K562 (cell line): ENCODE data around the gene CAPN8. TPM values are rescaled to one million over a fixed set of nuclear protein-coding genes. Genes with fewer than 3 reads are reported as not detected.
A peak's percentile ranks its signal among the peaks of the same experiment; 100 is the strongest.

Experiments used
- C11orf30 ChIP-seq: fragments of 450-650 bp; IDR thresholded peaks from 2 replicates; pipeline ENCODE4 v1.6.1; 2016; ENCODE audit warnings: low read depth, mild to moderate bottlenecking
- CBX5 ChIP-seq: IDR thresholded peaks from 2 replicates; pipeline ENCODE4 v1.6.1; 2014; ENCODE audit warnings: low read depth, borderline replicate concordance
- CHD1 ChIP-seq: fragments of 200-600 bp; sonication (generic); IDR thresholded peaks from one replicate; pipeline ENCODE4 v1.6.1; 2012; ENCODE audit warnings: mild to moderate bottlenecking, moderate library complexity, low read length, inconsistent platforms
- CREB1 ChIP-seq, 2 experiments: sonication (generic) in 1 of 2; formaldehyde crosslinking in 1 of 2; IDR thresholded peaks; 2 replicates each; pipeline versions ENCODE4 v1.6.1 to v1.8.0; 2012 to 2022; ENCODE audit warnings: inconsistent platforms in 1 of 2, mild to moderate bottlenecking in 1 of 2, missing genetic modification reagents in 1 of 2, moderate library complexity in 1 of 2
- EP300 ChIP-seq: IDR thresholded peaks from 2 replicates; pipeline ENCODE4 v1.6.1; 2012; ENCODE audit warnings: low read length, improper control_type of control experiment
- ERF ChIP-seq: fragments of 450-650 bp; formaldehyde crosslinking; IDR thresholded peaks from 2 replicates; pipeline ENCODE4 v1.4.0; 2020; ENCODE audit warnings: mild to moderate bottlenecking, mixed read lengths
- FOSL1 ChIP-seq: fragments of 200-800 bp; sonication (Bioruptor generic); conservative IDR thresholded peaks from 2 replicates; pipeline ENCODE4 v1.6.1; 2016; ENCODE audit warnings: missing genetic modification characterization, missing compliant biosample characterization
- MCM5 ChIP-seq: fragments of 450-650 bp; IDR thresholded peaks from 2 replicates; pipeline ENCODE4 v1.6.1; 2016; ENCODE audit warnings: low read depth
- NCOA2 ChIP-seq, 2 experiments: fragments of 450-650 bp; IDR thresholded peaks; 2 replicates each; pipeline ENCODE4 v1.6.1; 2018; ENCODE audit warnings: mild to moderate bottlenecking in 2 of 2, moderate library complexity in 1 of 2; ENCODE audit not compliant: partially characterized antibody in 2 of 2
- NFRKB ChIP-seq: fragments of 450-650 bp; IDR thresholded peaks from 2 replicates; pipeline ENCODE4 v1.6.1; 2016; ENCODE audit warnings: low read depth
- PML ChIP-seq: IDR thresholded peaks from 2 replicates; pipeline ENCODE4 v1.6.1; 2012; ENCODE audit warnings: low read length, inconsistent platforms
- SP2 ChIP-seq: IDR thresholded peaks from 2 replicates; pipeline ENCODE4 v1.6.1; 2011; ENCODE audit warnings: mild to moderate bottlenecking, low read depth, low read length, moderate library complexity; ENCODE audit not compliant: poor library complexity, severe bottlenecking; ENCODE audit errors: extremely low read depth
- TEAD4 ChIP-seq, 2 experiments: sonication (generic) in 1 of 2; formaldehyde crosslinking in 1 of 2; IDR thresholded peaks; 2 replicates each; pipeline versions ENCODE4 v1.6.1 to v1.8.0; 2012 to 2022; ENCODE audit warnings: borderline replicate concordance in 1 of 2, inconsistent platforms in 1 of 2, low read length in 1 of 2, mild to moderate bottlenecking in 1 of 2, missing genetic modification reagents in 1 of 2
- YBX1 ChIP-seq: fragments of 450-650 bp; IDR thresholded peaks from 2 replicates; pipeline ENCODE4 v1.7.1; 2016; ENCODE audit warnings: mild to moderate bottlenecking
- ZC3H11A ChIP-seq: IDR thresholded peaks from 2 replicates; pipeline ENCODE4 v1.6.1; 2012; ENCODE audit warnings: low read depth, low read length, improper control_type of control experiment
- ZNF140 ChIP-seq: fragments of 250-450 bp; sonication (Bioruptor Pico); IDR thresholded peaks from 2 replicates; pipeline ENCODE4 v1.8.0; 2021; ENCODE audit warnings: moderate library complexity, mild to moderate bottlenecking, inconsistent platforms
- ZNF232 ChIP-seq: sonication (generic); formaldehyde crosslinking; IDR thresholded peaks from 2 replicates; pipeline ENCODE4 v1.8.0; 2022; ENCODE audit warnings: mild to moderate bottlenecking, missing genetic modification reagents
- polyA plus RNA-seq, 8 experiments: library from polyadenylated mRNA; depleted of rRNA in 4 of 8; stranded (reverse) in 5 of 8; unstranded in 3 of 8; fragments of >200 nt; fragmentation: Nextera tagmentation in 2 of 8; fragmentation: Illumina TruSeq in 1 of 8; extraction: Ambion mirVana in 2 of 8; extraction: Trizol in 1 of 8; gene quantifications; 2 replicates each; pipeline versions ENCODE4 v1.2.1 to v1.2.3, GENCODE V29; 2011 to 2014; ENCODE audit warnings: inconsistent platforms in 1 of 8, missing spikeins in 1 of 8
- total RNA-seq, 7 experiments: library from RNA; depleted of rRNA in 6 of 7; stranded (reverse); fragments of >200 nt in 6 of 7; fragmentation: Illumina TruSeq in 2 of 7; extraction: Trizol in 2 of 7; gene quantifications; 2 replicates each; pipeline versions ENCODE4 v1.2.1 to v1.2.3, GENCODE V29; 2011 to 2021; ENCODE audit warnings: low replicate concordance in 1 of 7
- TF ChIP-seq, protein P1 (sequence below), 3 experiments: fragments of 200-800 bp in 1 of 3; fragments of 250-450 bp in 1 of 3; fragments of 450-650 bp in 1 of 3; sonication (Bioruptor Pico) in 1 of 3; sonication (Bioruptor generic) in 1 of 3; formaldehyde crosslinking in 1 of 3; IDR thresholded peaks; 2 replicates each; pipeline versions ENCODE4 v1.6.1 to v1.8.0; 2016 to 2022; ENCODE audit warnings: mild to moderate bottlenecking in 2 of 3, missing genetic modification characterization in 2 of 3, missing compliant biosample characterization in 1 of 3, moderate library complexity in 1 of 3
- TF ChIP-seq, protein P2 (sequence below): fragments of 450-650 bp; IDR thresholded peaks from 2 replicates; pipeline ENCODE4 v1.6.1; 2016; ENCODE audit warnings: missing biosample characterization, missing genetic modification characterization
- TF ChIP-seq, protein P3 (sequence below): fragments of 450-650 bp; IDR thresholded peaks from 2 replicates; pipeline ENCODE4 v1.6.1; 2016
- TF ChIP-seq, protein P4 (sequence below), 2 experiments: IDR thresholded peaks; 2 replicates each; pipeline ENCODE4 v1.6.1; 2011; ENCODE audit warnings: borderline replicate concordance in 1 of 2, control low read depth in 1 of 2, low read depth in 1 of 2, low read length in 1 of 2, mild to moderate bottlenecking in 1 of 2, mixed read lengths in 1 of 2, moderate library complexity in 1 of 2; ENCODE audit not compliant: insufficient read depth in 1 of 2, insufficient read length in 1 of 2, poor library complexity in 1 of 2, severe bottlenecking in 1 of 2; ENCODE audit errors: extremely low read depth in 1 of 2

CAPN8 gene
- total and polyA plus RNA-seq, 9 of the 15 experiments (the other 6 are each of a cell fraction or from before 2014, with no cell fraction given) = 0.06 TPM; not detected in 8

DNA sequence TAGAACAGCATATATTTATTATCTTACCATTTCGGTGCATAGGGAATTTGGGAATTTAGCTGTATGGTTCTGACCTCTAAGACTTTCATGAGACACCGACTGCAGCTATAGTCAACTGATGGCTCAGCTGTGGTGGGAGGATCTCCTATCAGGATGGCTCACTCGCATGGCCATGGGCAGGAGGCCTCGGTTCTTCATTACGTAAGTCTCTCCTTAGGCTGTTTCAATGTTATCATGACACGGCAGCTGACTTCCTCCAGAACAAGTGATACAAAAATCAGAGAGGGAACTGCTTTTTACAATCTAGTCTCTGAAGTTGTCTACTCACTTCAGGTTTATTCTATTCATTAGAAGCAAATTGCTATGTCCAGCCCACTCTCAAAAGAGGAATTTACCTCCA, 13.3 kb upstream of the CAPN8 start (continued):
- no peak for TF ChIP-seq C11orf30
- peak; percentile 68 for TF ChIP-seq CREB1 (IDR thresholded peaks at IDR 0.05)
- peak; percentile 37; the same call in 1 of the 2 replicates for TF ChIP-seq CREB1 (CRISPR knock-in tag; IDR thresholded peaks at IDR 0.05)
- TF ChIP-seq TEAD4 (IDR thresholded peaks at IDR 0.05; ENCODE audit: low read length) = peak; percentile 95
- no peak for TF ChIP-seq TEAD4 (CRISPR knock-in tag; IDR thresholded peaks at IDR 0.05; ENCODE audit: borderline replicate concordance)
- TF ChIP-seq, protein P1, sequence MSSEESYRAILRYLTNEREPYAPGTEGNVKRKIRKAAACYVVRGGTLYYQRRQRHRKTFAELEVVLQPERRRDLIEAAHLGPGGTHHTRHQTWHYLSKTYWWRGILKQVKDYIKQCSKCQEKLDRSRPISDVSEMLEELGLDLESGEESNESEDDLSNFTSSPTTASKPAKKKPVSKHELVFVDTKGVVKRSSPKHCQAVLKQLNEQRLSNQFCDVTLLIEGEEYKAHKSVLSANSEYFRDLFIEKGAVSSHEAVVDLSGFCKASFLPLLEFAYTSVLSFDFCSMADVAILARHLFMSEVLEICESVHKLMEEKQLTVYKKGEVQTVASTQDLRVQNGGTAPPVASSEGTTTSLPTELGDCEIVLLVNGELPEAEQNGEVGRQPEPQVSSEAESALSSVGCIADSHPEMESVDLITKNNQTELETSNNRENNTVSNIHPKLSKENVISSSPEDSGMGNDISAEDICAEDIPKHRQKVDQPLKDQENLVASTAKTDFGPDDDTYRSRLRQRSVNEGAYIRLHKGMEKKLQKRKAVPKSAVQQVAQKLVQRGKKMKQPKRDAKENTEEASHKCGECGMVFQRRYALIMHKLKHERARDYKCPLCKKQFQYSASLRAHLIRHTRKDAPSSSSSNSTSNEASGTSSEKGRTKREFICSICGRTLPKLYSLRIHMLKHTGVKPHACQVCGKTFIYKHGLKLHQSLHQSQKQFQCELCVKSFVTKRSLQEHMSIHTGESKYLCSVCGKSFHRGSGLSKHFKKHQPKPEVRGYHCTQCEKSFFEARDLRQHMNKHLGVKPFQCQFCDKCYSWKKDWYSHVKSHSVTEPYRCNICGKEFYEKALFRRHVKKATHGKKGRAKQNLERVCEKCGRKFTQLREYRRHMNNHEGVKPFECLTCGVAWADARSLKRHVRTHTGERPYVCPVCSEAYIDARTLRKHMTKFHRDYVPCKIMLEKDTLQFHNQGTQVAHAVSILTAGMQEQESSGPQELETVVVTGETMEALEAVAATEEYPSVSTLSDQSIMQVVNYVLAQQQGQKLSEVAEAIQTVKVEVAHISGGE (CRISPR knock-in tag; IDR thresholded peaks at IDR 0.05) = peak in 1 of 3 experiments; percentile 70; a peak in 2 of 6 replicates
- no peak for TF ChIP-seq ZNF140 (CRISPR knock-in tag)
- TF ChIP-seq, protein P2, sequence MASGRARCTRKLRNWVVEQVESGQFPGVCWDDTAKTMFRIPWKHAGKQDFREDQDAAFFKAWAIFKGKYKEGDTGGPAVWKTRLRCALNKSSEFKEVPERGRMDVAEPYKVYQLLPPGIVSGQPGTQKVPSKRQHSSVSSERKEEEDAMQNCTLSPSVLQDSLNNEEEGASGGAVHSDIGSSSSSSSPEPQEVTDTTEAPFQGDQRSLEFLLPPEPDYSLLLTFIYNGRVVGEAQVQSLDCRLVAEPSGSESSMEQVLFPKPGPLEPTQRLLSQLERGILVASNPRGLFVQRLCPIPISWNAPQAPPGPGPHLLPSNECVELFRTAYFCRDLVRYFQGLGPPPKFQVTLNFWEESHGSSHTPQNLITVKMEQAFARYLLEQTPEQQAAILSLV = no peak
- no peak for TF ChIP-seq MCM5
- peak; percentile 78 for TF ChIP-seq PML
- peak; percentile 83 for TF ChIP-seq EP300
- peak; percentile 73 for TF ChIP-seq FOSL1 (tag)
- no peak for TF ChIP-seq SP2
- TF ChIP-seq YBX1 = no peak
- TF ChIP-seq CBX5 = 0 out of 2 replicates have a peak, but pooled peaks have one; percentile 47
- TF ChIP-seq ZC3H11A = 0 out of 2 replicates have a peak, but pooled peaks have one; percentile 24
- TF ChIP-seq, protein P3, sequence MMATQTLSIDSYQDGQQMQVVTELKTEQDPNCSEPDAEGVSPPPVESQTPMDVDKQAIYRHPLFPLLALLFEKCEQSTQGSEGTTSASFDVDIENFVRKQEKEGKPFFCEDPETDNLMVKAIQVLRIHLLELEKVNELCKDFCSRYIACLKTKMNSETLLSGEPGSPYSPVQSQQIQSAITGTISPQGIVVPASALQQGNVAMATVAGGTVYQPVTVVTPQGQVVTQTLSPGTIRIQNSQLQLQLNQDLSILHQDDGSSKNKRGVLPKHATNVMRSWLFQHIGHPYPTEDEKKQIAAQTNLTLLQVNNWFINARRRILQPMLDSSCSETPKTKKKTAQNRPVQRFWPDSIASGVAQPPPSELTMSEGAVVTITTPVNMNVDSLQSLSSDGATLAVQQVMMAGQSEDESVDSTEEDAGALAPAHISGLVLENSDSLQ = peak; percentile 40; the same call in 1 of the 2 replicates
- no peak for TF ChIP-seq ZNF232
- no peak for TF ChIP-seq NCOA2 (IDR thresholded peaks at IDR 0.05; ENCODE audit: partially characterized antibody in 2 of 2)
- TF ChIP-seq NFRKB = no peak
- no peak for TF ChIP-seq CHD1
- TF ChIP-seq ERF (CRISPR knock-in tag) = 0 out of 2 replicates have a peak, but pooled peaks have one; percentile 61
- TF ChIP-seq, protein P4, sequence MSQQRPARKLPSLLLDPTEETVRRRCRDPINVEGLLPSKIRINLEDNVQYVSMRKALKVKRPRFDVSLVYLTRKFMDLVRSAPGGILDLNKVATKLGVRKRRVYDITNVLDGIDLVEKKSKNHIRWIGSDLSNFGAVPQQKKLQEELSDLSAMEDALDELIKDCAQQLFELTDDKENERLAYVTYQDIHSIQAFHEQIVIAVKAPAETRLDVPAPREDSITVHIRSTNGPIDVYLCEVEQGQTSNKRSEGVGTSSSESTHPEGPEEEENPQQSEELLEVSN (IDR thresholded peaks at IDR 0.05; ENCODE audit: borderline replicate concordance in 1 of 2, extremely low read depth in 1 of 2, insufficient read depth in 1 of 2, insufficient read length in 1 of 2, low read depth in 1 of 2, low read length in 1 of 2, poor library complexity in 1 of 2, severe bottlenecking in 1 of 2) = peak in 1 of 2 experiments; percentile 51
